ENCODE measurements around the gene ZBTB7A. TPM values are rescaled to one million over a fixed set of nuclear protein-coding genes. Genes with fewer than 3 reads are reported as not detected.
"Not testable (repeated sequence)": the region's sequence is repeated elsewhere in the genome, so short reads cannot be mapped to it uniquely, and the experiment has no call there.

ZBTB7A gene
- total RNA-seq, 2 donors from 2014 or later, result 110 to 123 TPM

- H3K9me3 ChIP-seq, result no peaks in the 10 kb centered on the region
- H3K9ac ChIP-seq (ENCODE audit: low read depth in 2 of 2, low read length in 2 of 2), result no peak overlapping the region
- no peak overlapping the region for H3K27ac ChIP-seq
- no peak overlapping the region for H3K4me3 ChIP-seq
- peaks cover 15% of the 10 kb centered on the region for H3K4me1 ChIP-seq
- no peaks in the 10 kb centered on the region for H3K27me3 ChIP-seq
- TF ChIP-seq CTCF (IDR thresholded peaks at IDR 0.05), result no peak
- no peak for DNase-seq
- H3K36me3 ChIP-seq, result peaks cover 8% of the 10 kb centered on the region
- intact Hi-C loops (cut with DNase I), result no loop called here
These were observed 52.7 kb downstream of the ZBTB7A start for GRCh38 chr19:4013886-4014540.

GRCh38 chr19:4012975-4013634 is 53.6 kb downstream of the ZBTB7A start:
- peaks cover 8% of the 10 kb centered on the region for H3K36me3 ChIP-seq
- peaks cover 22% of the 10 kb centered on the region for H3K4me1 ChIP-seq
- TF ChIP-seq CTCF (IDR thresholded peaks at IDR 0.05), result no peak
- no peak for DNase-seq
- intact Hi-C loops (cut with DNase I), result no loop called here
- no peak overlapping the region for H3K4me3 ChIP-seq
- no peak overlapping the region for H3K9ac ChIP-seq (ENCODE audit: low read depth in 2 of 2, low read length in 2 of 2)
- H3K27me3 ChIP-seq, result no peaks in the 10 kb centered on the region
- no peak overlapping the region for H3K27ac ChIP-seq
- no peaks in the 10 kb centered on the region for H3K9me3 ChIP-seq

- no peaks in the 10 kb centered on the region for H3K9me3 ChIP-seq
- H3K9ac ChIP-seq (ENCODE audit: low read depth in 2 of 2, low read length in 2 of 2), result no peak overlapping the region
- H3K36me3 ChIP-seq, result peaks cover 8% of the 10 kb centered on the region
- intact Hi-C loops (cut with DNase I), result no loop called here
- H3K4me3 ChIP-seq, result no peak overlapping the region
- peaks cover 22% of the 10 kb centered on the region for H3K4me1 ChIP-seq
- peak; percentile 44 for DNase-seq
- H3K27me3 ChIP-seq, result no peaks in the 10 kb centered on the region
- no peak for TF ChIP-seq CTCF (IDR thresholded peaks at IDR 0.05)
- H3K27ac ChIP-seq, result no peak overlapping the region
These were observed 54.4 kb downstream of the ZBTB7A start for GRCh38 chr19:4012092-4012974.

- not testable (repeated sequence) for H3K4me3 ChIP-seq
These were observed 55.3 kb downstream of the ZBTB7A start for GRCh38 chr19:4011430-4011829.

GRCh38 chr19:4010808-4011110 is 55.9 kb downstream of the ZBTB7A start:
- peaks cover 22% of the 10 kb centered on the region for H3K4me1 ChIP-seq
- no peak for TF ChIP-seq CTCF (IDR thresholded peaks at IDR 0.05)
- H3K9ac ChIP-seq (ENCODE audit: low read depth in 2 of 2, low read length in 2 of 2), result no peak overlapping the region
- H3K27ac ChIP-seq, result no peak overlapping the region
- no peaks in the 10 kb centered on the region for H3K27me3 ChIP-seq
- H3K36me3 ChIP-seq, result peaks cover 8% of the 10 kb centered on the region
- no peaks in the 10 kb centered on the region for H3K9me3 ChIP-seq
- intact Hi-C loops (cut with DNase I), result no loop called here
- no peak for DNase-seq
- H3K4me3 ChIP-seq, result no peak overlapping the region

More at GRCh38 chr19:4011430-4011829, 55.3 kb downstream of the ZBTB7A start:
- DNase-seq; H3K27me3 ChIP-seq; intact Hi-C loops (cut with DNase I); H3K9ac ChIP-seq (ENCODE audit: low read depth in 2 of 2, low read length in 2 of 2); H3K36me3 ChIP-seq; H3K9me3 ChIP-seq; H3K27ac ChIP-seq: not testable (repeated sequence)
- peaks cover 22% of the 10 kb centered on the region for H3K4me1 ChIP-seq
